ENCODE data around the gene HABP2.

HABP2 gene

DNA sequence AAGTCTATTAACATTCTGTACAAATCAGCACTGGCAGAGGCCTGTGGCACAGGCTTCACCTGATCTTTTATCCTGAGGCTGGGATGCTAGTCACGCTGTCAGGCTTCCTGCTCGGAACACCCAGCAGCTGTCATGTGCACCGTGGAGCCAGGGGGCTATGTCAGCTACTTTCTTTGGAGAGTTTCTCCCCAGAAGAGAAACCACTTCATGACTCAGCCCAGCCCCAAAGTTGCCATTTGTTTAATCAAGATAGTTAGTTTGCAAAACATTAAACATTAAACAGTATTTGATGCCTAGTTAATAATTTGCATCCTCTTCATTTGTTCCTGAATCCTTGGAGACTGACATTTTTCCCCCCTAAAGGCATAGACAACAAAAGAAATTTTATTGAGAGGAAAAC, at the start of gene HABP2:
HABP2 (plus strand) TSS at position 353 of the 400 bp plus-strand sequence. CDS start 69 bp downstream, outside the sequence.
- DNase-seq: no peak

DNA sequence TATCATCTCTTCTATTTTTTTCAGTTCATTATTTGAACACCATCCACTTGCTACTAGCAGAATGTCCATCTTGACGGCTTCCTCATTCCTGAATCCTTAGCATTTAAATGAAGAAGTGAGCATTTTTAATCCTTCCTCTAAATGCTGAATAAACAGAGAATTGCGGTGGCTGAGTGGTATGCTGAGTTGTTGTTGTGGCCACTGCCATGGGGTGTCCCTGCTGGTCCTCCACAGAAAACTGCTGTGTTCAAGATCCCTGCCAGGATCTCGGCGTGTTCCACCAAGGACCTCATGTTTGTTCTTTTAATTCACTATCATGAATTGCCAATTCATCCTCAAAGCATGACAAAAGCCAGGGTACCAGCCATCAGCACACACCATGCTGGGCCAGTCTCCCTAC, 48.9 kb upstream of the HABP2 start:
- no peak for DNase-seq

DNA sequence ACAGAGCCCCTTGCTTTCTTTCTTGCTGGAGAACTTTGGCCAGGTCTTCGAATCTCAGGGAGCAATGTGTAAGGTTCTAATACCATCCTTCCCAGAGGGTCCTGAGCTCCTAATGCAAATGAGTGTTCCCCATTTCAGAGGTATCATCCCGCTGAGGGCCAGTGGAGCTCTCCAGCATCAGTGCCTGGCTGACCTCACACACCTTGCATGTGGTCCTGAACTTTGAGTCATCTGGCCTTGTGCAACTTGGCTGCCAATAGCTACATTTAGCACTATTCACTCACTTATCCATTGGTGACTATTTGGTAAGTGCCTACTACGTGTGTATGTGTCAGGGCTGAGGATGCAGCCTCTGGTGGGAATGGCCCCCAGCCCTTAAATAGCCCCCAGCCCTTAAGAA, 48.4 kb upstream of the HABP2 start:
- DNase-seq: no peak

DNA sequence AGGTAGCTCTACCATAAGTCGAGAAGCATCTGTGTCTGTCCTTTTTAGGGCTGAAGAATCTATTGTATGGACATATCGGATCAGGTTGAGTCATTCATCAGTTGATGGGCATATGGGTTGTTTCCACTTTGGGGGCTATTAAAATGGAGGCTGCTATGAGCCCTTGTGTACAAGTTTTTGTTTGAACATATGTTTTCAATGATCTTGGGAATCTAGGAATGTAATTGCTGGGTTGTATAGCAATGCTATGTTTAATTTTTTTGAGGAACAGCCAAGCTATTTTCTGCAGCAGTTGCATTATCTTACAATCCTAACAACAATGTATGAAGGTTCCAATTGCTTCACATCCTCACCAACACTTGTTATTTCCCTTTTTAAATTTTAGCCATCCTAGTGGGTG, 46.4 kb upstream of the HABP2 start:
- DNase-seq: no peak

DNA sequence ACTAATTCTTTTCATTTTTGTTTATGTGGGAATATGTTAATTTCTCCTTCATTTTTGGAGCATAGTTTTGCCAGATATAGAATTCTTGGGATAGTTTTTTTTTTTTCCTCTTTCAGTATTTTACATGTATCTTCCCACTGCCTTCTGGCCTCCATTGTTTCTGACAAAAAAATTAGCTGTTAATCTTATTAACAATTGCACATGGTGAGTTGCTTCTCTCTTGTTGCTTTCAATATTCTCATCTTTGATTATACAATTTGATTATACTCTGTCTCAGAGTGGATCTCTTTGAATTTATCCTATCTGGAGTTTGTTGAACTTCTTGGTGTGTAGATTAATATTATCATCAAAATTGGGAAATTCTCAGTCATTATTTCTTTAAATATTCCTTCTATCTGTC, 41.4 kb upstream of the HABP2 start:
- DNase-seq: no peak

DNA sequence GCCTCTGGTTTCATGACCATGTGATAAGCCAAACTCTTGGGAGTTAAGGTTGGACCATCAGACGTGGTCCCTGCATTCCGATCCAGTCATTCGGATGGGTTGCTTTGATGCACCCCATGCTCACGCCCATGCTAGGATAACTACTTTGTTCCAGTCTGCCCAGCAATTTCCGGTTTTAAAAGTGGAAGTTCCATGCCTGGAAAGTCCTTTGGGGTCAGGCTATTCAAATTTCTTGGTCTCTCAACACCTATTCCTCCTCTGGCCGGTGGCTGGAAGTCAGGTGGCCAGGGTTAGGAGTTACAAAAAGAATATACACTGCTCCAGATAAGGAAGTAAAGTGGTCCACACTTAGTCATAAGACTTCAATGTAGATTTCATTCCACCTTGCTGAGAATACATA, 37.7 kb upstream of the HABP2 start:
- no peak for DNase-seq

DNA sequence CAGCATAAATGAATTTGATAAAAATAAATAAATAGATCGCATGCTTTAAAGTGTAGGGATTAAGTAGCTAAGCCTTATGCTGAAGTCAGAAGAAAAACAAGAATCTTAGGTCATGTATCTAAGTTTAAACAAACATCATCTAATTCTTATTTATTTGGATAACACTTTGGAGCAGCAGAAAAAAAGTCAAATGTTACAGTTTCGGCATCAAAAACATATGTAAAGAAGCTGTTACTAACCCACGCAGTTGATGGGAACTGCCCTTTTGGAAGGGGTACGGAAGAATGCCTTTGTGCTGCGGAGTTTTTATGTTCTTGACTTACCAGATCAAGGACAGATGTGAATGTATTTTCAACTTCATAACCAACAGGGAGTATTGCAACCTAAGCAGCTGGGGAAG, 37.3 kb upstream of the HABP2 start:
- no peak for DNase-seq

DNA sequence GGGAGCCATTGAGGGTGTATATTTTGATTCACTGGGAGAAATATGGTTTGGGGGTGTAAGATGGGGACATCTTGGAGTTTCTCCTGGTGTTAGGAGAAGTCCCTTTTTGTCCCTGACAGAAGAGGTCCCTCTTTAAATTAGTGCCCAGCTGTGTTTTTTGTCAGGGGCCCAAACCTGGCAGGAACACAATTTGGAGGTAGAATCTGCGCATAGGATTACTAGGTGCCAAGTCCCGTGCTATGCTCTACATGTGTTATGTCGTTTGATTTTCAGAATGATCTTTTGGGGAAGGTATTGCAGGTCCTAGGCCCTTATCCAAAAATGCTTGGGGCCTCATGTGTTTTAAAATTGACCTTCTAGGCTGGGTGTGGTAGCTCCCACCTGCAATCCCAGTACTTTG, 36.8 kb upstream of the HABP2 start:
- no peak for DNase-seq

DNA sequence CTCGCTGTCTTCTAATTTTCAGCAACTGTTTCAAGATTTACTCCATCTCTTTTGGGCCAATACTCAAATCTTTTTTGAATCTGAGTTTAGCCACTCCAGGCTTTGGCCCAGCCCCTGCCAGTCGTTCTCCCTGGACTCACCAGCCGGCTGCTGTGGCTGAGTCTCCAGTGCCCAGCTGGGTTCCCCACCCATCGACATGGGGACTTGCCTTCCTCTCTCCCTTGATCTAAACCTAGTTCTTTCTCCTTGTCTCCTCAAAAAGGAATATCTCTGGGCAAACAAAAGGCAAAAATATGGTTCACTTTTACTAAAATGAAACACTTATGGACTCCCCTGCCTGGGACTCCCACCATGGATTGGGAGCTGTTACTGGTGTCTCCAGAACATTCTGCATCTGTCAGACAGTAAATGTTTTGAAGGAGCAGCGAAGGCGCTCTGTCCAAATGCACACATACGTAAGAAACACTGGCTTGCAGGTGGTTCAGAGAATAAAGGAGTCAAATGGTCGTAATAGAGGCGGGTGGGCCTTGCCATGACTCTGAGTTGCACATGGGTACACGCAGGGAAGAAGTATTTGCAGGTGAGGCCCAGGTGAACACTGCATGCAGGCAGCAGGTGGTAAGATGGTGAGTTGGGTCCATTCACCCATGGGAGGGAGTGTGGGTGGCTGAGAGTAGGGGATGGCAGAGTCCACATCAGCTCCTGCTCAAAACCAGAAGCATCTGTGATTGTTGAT, 35.5 kb upstream of the HABP2 start:
- no peak for DNase-seq

DNA sequence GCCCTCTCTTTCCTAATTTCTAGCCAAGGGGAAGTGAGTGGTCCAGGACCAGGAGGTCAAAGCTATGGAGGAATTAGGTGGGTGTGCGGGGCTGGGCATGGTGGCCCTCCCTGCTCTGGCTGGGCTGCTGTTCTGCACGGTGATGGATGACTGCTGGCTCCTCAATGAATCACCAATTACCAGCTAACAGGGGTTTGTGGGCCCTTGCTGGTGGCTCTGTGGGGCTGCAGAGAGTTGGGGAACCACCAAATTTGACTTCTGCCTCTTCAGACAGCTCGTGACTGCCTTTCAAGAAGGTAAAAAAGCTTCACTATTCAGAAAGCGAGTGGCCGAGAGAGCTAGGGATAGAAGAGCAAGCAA, 35.0 kb upstream of the HABP2 start:
- DNase-seq: no peak

DNA sequence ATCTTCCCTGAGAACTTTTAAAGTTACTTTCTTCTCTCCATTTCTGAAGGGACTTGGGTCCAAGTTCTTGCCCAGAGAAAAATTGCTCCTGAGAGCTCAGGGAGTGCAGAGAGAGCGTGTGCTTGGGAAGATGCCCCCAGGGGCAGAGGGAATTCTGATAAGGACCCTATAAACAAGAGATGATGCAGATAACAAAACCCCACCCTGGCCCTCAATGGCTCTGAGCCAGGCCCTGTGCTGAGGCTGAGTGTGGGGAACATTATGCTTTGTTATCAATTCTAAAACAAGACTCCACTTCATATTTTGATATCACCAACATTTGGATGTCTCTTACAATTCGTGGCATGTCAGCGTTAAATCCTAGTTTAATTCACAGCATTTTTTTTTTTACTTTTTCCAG, 34.4 kb upstream of the HABP2 start:
- no peak for DNase-seq

DNA sequence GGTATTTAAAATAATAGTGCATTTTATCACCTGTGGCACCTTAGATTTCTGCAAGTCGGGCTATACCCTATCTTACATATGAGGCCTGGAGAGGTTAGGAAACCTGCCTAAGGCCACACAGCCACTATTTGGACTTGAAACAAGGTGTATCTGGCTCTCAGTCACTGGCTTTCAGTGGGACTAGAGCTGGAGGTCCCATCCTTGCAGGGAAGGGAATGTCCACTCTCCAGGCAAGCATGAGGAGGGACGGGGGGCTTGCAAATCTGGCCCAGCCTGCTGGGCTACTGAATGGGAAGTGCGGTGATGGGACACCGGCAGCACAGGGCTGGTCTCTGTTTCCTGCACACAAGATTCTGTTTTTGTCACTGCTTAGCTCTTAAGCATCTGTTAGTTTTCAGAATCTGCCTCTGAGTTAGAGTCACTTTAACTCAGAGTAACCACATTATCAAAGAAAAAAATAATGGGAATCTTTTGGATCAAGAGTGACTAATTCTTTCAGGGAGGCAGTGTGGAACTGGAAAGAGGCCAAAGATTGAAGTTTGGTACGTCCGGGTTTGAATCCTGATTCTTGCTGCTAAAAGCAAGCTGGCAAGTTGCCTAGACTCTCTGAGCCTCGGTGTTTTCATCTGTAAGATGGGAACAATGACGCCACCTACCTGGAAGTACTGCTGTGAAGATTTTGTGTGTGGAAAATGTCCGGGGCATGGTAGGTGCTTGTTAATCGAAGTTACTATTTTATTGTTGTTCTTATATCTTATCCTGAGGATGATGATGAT, 33.8 kb upstream of the HABP2 start:
- DNase-seq: no peak

DNA sequence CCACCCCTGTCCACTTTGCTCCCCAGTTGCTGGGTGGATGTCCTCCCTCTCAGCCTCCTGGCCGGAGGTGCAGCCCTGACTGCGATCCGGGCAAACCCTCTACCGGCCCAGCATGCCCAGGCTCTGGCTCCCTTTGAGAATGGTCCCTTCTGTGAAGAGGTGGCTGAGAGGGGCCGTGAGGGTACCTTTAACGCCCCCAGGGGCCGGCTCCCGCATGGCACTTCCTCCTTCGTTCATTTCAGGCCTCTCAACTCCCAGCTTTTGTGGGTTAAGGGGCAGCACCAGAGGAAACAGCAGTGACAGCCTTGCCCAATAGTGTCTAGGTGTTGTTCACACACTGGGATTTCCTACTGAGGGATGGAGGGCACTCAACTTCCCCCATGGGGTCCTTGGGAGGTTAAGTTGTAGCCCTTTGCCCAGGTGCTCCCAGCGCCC, 33.2 kb upstream of the HABP2 start:
- no peak for DNase-seq

DNA sequence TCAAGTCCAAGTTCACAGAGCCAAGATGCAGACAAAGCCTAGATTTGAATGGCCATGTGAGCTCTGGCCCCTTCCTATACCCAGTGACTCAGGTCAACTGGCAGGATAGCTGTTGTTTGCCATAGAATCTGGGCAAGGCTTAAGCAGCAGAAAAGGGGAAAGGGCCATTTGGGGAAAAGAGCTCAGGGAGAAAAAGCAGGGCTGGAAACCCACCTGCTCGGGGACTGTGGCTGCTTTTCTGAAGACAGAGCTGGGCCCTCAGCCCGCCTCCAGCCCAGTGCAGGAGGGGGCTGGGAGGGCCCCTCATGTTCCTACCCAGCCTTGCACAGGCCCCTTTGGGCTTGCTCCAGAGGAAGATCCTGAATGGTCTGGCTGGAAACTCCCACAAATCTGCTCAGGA, 32.6 kb upstream of the HABP2 start:
- DNase-seq: no peak

DNA sequence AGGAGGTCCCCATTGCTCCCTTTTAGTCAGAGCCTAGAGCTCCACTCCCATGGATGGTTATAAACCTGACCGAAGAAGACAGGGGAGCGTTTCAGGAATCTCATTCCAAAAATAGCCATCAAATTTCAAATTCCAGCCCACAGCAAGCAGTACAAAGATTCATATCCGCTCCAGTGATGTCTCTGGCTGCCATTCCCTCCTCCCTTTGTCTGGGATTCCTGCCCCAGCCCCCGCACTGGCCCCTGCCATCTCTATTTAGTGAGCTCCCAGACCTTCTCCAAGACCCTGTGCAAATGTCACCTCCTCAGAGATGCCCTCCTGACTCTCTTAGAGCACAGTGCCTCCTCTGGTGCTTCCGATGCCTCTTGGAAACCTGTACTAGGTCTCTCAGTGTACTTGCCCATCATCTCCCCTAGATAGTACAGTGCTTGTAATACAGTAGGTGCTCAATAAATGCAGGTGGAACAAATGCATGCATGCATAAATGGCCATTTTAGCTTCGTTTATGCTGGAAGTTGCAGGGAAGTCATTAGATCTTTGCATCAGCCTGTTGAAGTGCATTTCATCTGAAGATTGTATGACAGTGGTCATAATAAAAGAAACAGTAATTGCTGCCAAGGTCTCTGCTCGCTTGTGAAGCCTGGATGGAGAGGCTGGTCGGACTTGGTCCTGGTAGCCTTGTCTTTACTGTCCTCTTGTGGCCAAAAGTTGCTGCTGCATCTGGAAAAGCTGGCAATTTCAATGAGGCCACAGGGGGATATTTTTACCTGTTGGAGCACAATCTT, 32.0 kb upstream of the HABP2 start:
- DNase-seq: no peak

DNA sequence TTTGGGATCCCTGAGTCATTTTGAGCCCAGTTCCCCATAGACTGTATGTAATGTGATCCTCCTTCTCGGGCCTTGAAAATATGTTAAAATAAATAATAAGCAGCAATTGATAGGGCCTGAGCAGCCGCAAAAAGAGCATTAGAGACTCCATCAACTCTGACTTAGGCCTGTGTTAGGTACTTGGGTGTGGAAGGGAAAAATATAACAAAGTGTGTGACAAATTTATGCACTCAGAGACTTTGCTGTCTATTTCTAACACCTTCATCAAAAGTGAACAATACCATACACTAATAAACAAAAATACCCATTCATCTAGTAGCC, 31.4 kb upstream of the HABP2 start:
- no peak for DNase-seq

DNA sequence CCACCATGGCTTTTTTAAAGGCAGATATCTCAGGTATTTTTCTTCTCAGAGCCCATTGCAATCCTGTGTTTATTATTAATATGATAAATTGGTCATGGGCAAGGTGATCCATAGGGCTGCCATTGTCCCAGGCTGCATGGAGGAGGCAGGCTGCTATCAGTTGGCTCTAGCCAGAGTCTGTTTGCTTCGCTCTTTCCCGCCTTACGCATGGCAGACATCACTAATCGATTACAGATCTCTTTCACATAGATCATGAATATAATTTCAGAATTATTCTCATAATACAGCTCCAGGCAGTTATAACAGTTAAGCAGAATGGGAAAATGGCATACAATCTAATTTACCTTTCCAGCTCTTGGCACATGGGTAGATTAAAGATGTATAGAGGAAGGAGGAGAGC, 30.4 kb upstream of the HABP2 start:
- DNase-seq: no peak

DNA sequence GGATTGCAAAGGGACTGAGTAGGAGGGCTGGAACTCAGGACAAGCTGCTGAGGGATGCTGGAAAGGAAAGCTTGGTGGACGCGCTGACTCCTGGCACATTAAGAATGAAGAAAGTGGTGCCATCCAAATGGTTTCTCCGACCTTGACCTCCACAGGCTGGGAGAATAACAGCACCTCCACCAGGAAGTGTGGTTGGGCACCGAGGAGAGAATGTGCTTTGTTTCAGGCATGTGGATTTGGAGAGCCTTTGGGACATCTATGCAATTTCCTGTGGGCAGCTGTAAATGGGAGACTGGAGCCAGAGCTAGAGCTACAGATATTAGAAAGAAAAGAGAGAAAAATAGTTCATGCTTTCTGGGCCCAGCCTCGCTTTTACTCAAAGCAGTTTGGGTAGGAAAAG, 29.8 kb upstream of the HABP2 start:
- no peak for DNase-seq

DNA sequence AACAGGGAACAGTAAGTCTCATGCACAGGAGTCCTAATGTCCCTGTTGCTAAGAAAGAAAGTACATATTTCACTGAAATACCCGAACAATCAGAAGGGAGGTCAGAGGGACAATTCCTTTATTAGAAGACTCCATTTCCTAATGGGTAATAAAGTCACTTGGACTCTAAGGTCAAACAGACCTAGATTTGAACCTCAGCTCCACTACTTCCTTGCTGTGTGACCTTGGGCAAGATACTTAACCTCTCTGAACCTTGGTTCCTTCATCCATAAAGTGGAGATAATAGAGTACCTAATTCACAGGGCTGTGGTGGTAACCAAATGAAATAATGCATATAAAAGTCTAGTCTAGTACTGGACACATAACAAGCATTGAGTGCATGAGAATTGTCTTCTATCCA, 29.2 kb upstream of the HABP2 start:
- DNase-seq: no peak

DNA sequence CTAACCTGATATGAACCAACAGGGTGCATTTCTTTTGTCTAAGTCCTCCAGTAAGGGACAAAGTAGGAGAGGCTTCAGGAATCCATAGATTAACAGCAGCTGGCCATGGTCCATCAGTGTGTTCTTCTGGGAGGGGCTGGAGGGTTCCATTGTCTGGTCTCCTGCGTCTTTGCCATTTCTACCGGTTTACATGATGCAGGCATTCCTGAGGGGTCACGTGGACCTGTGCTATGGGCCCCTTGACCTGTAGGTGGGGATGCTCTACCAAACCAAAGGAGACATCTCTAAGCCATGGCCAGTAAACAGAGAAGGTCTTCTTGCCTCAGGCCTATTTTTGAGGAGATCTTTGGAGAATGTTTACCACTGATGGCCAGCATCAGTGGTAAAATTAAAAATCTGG, 28.7 kb upstream of the HABP2 start:
- DNase-seq: no peak

DNA sequence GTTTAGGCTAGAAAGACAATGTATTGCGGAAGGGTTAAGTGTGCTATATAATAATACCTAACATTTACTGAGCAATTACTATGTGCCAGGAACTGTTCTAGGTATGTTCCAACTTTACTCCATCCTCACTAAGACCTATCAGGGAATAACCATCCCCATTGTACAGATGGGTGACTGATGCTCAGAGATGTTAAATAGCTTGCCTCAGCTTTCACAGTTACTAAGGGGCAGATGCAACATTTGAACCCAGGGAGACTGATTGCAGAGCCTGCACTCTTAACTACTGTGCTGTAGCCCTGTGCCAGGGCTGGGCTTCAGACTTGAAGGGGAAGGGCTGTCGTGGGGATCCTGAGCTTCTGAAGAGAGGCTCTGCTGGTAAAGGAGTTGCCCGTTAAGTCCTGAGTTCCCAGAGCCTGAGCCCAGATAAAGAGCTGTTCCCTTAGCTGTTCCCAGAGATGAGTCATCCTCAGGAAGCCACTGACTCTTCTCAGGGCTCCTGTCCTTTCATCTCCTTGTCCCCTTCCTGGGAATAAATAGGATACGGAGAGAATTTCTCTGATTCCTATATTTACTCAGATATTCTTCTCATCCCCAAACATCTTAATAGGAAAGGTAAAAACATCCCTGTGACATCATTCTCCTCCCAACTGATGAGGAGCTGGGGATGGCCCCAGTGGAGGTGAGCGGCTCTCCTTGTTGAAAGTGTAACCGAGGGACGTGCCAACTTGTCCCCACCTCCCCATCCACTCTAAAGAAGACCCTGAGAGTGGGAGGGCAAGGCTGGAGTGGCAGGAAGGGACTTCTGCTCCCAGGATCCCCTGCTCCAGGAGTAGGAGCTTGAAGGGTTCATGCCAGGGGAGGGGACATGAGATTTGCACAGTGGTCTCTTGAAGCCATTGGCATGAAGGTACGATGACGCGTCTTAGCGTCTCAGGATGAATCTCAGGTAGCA, 28.0 kb upstream of the HABP2 start:
- no peak for DNase-seq

DNA sequence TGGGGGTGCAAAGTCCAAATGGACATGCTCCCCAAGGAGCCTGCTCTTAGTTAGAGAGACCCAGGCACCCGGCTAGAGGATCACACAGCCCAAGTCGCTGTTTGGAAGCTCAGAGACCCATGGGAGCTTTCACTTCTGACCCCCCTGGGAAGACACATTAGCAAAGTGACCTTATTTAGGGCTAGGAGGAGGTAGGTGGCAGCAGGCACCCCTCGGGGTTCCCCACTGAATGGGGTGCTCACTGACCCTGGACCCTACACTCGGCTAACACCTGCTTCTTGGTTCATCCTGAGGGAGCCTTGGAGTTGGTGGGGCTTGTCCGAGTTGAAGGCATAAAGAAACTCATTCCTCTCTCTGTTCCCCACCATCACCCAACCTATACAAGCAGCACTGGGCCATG, 27.1 kb upstream of the HABP2 start:
- DNase-seq: no peak

Data from SIG-M5 (cell line).